Stimulated activated CD4-positive, alpha-beta T cell treated with anti-CD3 and anti-CD28 coated beads, Interleukin-1b, Interleukin-23, amount 100 ng/mL, for 48 hours (primary cell): ENCODE data around the gene CASZ1.

ENCODE experiments used
- DNase-seq: peaks from one replicate; pipeline ENCODE4 v3.0.0-alpha.2; 2020

The CASZ1 gene

DNA sequence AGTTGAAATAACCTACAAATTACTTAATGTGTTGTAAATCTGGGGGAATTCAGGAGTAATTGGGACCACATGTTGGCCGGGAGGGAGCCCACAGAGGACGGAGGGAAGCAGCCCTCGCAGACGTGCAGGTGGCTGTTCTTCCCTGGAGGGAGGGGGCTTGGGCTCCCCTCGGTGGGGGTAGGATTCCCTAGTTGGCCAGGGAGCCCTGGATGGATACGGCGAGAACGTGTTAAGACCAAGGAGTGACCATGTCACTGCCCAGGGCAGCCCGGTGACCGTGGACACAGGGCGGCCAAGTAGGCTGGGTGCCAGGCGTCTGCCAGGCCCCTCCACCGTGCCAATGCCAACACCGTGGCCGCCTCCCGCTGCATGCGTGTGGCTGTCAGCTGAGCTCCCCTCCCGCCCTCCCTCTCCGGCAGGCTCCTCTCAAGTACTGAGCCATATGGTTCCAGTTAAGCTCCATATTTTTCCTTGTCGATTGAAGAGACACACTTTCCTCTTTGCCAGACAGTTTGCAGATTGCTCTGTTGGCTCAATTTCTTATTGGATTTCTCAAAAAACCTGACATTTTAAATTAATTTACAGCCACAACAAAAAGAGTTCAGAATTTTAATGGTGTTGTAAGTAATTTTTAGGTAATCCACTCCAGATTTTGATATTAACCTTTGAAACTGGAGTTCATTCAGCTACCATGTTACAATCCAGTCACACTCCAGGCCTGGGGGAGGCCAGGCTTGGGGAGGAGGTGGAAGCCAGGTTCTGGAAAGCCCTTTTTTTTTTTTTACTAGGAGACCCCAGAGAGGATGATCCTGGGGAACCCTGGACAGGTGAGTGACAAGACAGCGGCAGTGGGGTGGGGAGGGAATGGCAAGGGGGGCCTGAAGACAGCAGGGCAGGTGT lies 71.2 kb downstream of the CASZ1 start:
- no peak for DNase-seq

DNA sequence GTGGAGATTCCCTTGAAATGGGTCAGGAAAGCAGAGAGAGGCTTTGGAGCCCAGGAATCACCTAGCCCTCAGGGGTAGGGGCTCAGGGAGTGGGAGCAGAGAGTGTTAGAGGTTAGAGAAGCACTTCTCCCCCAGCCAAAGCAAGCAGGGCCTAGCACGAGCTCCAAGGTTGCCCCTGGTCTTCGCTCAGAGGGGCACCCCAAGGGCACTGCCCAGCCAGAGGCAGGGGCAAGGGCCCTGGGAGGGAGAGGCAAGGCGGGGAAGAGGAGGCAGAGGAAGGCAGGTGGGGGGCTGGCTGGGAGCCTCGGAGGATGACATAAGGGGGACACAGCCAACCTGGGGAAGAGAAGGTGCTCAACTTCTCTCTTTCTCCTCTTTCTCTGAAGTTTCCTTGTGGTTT lies 71.9 kb downstream of the CASZ1 start:
- DNase-seq, result no peak

DNA sequence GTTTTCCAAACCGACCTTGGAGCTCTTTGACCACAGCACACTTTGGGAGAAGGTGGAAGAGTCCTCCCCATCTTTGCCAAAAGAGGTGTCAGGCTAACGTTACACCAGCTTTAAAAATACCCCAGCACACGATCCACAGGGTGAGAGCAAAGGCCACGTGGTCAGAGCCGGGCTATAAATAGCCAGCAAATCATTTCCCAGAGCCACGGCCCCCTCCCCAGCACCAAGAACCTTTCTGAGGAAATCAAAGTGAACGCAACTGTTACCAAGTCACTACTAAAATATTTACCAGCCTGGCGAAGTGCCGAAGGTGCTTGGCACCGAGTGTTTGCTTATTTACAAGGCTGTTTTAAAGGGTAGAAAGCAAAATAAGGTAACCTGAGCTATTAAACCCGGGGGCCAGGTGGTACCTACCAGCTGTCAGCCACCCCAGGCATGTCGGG lies 72.4 kb downstream of the CASZ1 start:
- DNase-seq, result no peak

DNA sequence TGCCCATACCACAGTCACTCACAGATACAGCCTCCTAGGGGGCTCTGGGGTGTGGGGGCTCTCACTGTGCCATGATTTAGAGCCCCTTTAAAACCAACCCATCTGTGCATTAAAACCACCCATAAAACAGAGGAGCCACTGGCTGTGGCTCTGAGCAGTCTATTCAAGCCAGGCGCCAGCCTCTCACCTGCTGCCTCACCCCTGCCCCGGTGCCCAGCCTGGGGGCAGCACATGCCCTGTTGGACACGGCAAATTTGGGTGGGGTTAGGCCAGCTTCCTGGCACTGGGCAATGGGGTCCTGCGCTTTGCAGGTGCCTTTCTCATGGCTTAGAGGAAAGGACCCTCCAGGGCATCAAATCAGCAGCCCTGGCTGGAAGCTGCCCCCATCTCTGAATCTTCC lies 73.1 kb downstream of the CASZ1 start:
- no peak for DNase-seq

DNA sequence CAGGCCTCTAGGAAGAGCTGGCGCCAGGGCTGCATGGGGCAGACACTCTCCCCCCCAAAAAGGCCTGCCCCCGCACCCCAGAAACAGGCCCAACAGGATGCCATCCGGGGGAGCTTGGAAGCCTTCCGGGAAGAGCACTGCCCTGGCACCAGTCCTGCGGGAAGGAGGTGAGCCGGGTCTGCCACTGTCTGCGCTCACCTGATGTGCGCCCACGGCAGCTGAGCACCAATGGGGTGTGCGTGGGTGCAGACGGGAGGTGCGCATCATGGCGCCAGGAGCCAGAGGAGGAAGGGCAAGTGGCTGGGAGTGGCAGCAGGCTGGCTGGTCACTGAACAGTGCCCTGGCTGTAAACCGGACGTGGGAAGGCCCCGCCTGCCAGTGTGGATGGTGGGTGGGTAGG lies 73.6 kb downstream of the CASZ1 start:
- no peak for DNase-seq

DNA sequence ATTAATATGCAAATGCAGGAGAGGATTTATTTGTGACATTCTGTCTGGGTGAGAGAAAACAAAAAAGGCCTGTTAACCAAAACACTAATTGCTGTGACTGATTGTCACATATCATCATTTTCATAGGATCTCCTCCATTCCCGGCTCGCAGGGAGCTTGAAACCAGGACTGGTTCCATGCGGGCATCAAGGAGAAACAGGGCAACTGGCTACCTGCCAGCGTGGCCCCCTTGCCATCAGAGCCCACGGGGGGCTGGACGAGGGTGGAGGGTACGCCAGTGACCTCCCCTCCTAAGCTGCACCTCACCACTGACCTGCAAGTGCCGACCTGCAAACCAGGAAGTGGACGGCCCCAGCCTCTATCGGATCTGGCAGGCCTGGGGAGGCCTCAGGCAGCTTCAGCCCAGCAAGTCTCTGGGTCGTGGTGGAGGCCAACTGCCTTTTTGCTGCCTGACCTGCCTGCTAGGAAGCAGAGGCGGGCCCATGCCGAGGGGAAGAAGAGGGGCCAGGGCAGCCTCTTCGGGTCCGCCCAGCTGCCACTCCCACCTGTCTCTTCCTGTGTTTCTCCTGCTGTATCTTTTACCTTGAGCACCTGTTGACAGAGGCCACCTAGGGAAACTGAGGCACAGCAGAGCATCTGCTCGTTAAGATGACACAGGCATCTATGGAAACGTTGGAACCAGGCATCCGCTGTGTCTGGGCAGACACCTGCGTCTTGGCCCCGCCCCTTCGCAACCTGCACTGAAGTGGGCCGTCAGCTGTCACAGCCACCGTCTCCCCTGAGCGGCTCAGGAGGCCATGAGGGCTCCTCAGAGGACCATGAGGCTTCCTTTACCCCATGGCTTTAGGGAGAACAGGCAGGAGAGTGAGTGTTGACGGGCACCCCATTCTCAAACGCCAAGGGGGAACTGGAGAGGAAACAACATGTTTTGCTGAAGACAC lies 74.8 kb downstream of the CASZ1 start:
- DNase-seq, result no peak

DNA sequence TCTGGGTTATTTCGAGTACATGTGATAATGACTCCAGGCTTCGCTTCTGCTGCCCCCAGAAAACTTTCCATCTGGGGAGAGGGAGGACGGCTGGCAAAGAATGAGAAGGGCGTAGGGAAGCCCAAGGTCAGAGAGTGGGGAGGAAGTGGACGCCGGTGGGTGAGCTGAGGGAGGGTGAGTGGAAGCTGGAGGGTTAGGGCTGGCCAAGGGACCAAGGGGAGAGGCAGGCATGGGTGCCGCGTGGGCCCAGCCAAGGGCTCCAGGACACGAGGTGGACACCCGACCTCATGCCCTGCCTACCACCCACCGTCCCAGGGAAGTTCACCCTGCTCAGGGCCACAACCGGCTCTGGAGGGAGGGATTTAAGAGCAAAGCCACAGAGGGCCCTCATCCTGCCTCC lies 75.8 kb downstream of the CASZ1 start:
- DNase-seq, result no peak

DNA sequence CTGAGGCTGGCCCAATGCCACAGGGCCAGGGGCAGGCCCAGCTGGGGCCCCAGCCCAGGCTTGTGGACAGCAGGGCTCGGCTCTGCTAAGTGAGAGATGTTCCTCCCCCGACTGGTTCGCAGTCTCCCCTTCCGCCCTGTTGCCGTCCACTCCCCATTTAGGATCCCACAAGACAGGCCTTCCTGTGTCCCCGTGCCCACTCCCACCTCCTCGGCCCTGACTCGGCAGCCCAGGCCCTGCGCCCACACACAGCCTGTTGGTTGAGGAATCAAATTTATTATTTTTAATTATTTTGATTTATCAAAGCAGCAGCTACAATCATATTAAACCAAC lies 78.4 kb downstream of the CASZ1 start:
- DNase-seq, result no peak

DNA sequence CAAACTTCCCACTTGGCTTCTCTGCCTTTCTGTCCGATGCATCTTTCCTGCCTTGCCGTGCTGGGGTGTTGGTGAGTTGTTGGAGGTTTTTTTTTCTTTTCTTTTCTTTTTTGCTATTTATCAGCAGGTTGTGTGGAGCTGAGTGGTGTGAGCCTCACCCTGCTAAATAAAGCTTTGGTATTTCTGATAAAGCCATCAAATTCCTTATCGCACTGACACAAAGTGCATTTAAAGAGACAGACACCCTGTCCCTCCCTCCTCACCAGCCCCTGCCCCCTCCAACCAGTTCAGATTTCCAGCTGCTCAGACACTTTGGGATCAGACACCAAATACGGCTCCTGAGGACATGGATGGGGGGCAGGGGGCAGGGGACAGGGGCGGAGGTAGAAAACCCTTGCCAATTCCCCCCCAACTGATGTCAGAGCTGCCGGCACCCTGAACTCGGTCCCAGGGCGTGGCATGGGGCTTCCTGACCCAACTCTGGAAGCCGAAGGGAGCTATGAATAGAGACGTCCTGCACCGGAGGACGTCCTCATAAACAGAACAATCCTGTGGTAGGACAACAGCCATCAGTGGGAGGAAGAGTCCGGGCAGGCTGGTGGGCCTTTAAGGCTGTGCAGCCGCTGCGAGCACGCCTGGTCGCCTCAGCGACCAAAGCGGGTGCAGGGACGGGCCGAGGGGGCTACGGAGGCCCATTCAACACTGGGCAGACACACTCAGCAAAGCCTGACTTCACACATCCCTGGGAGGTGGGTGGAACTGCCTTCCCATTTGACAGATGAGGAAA lies 79.0 kb downstream of the CASZ1 start:
- DNase-seq, result no peak

DNA sequence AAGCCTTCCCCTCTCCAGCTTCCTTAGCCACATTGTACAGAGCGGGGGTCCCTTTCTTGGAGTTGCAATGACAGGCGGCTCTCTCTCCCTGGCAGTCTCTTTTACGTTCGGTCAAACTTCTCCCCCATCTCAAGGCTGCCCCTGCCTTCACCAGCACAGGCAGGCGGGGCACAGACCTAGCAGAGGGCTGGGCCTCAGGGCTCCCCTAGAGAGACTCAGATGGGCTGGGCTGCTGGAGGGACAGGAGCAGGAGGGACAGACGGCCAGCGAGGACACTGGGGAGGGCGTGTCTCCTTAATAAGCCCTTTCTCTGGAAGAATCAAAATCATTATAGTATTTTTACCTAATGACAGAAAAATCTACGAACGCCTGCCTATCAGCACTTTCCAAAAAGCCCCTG lies 79.6 kb downstream of the CASZ1 start:
- no peak for DNase-seq

DNA sequence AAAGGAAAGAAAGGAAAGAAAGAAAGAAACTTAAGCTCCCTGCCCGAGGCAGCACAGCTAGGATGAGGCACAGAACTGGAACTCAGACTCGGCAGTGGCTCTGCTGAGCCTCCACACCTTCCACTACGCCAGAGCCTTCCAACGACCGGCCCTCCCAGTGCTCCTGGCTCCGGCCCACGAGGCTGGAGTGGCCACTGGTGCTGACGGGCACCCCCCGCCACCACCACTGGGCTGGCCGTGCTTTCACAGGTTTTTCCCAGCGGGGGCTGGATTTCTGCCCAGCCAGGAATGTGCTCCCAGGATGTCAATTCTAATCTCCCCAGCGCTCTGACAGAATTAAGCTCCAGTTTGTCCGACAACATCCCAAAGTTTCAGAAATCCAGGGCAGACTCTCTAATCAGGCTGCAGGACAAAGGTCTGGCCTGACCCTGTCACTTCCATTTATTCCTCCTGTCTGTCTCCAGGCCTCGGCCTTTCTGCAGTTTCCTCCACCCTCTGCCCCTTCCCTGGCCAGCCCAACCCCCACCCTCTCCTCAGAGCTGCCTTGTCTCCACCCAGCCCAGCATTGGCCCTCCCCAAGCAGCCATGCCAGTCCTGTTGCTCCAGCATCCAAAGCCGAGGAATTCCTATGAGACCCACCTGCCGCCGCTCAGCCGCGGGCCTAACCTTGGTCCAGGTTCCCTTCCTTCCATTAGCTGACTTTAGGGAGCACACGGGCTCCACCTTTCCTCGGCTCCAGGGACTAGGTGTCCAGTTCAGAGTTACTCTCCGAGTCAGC lies 81.9 kb downstream of the CASZ1 start:
- no peak for DNase-seq

DNA sequence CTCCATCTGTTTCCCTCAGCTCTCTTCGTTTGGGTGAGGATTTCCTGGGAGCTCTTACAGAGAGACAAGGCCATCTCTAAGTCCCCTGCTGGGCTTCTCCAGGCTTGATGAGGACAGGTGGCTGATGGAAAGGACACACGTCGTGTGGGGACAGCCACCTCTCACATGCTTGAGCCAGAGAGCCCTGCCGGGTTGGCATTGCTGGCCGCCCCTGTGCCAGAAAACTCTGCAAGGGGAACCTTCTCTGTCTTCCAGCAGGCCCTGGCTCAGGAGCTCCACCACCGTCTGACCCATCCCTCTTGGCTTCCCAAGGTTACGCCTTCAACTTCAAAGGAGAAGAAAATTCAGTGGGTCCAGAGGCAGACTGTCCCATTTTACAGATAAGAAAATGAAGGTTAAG lies 82.8 kb downstream of the CASZ1 start:
- DNase-seq, result no peak

DNA sequence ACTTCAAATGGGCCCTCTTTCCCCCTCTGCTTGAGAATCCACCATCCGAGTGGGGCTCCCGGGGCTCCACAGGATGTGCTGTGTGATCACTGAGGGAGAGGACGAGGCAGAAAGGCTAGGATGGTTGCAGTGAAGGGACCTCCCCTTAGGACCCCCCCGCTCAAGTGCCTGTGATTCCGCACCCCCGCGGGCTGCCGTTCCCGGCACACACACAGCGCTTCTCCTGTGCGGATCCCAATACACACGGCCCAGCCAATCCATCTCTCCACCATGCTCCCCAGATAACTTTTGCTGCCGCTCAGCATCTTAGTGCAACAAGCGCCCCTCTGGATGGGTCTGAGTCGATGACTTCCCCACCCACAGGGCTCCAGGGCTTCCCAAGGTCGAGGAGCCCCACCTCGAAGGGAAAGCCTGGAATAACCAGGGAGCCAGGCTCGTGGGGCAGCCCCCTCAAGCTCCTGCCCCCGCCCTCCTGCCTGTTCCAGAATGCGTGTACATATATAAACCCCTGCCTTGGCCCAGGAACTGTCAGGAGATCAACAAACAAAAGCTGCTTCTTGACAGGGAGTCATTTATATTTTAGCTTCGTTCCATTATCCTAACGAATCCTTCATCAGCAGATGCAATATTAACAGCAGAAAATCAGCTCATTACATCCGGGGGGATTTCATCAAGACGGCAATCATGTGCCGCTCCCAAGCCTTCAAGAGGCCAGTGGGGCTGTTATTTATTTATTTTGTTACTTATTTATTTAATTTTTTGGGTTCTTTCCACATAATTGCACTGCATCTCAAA lies 83.7 kb downstream of the CASZ1 start:
- no peak for DNase-seq

DNA sequence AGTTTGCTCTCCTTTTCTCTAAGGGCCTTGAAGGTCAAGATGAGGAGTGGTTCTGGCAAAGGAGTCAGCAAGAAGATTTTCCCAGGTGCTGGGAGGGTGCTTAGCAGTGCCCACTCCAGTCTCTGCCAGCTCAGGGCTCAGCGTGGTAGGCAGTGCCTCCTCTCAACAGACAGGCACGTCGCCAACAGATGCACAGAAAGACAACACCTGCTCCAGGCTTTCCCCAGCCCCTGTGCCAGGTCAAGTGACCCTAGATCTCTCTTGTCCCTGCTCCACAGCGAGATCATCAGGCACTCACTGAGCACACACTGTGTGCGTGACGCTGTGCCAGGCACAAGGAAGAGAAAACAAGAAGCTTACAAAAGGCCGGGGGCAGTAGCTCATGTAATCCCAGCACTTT lies 86.0 kb downstream of the CASZ1 start:
- no peak for DNase-seq

DNA sequence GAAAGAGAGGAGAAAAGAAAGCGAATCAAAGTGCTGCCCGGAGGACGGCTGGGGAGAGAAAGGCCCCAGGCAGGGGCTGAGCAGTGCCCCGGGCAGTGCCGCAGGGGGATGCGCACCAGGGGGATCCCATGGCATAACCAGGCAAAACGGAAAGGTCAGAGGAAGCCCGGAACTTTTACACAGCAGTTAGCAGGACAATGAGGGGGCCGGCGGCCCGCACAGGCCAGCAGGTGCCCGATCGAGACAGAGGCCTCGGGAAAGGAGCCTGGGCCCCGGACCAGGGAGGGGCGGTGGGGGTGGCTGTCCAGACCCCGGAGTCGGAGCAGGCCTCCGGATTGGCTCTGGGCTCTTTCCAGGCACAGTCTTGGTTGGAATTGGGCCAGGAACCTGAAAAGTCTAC lies 86.8 kb downstream of the CASZ1 start:
- DNase-seq, result no peak

DNA sequence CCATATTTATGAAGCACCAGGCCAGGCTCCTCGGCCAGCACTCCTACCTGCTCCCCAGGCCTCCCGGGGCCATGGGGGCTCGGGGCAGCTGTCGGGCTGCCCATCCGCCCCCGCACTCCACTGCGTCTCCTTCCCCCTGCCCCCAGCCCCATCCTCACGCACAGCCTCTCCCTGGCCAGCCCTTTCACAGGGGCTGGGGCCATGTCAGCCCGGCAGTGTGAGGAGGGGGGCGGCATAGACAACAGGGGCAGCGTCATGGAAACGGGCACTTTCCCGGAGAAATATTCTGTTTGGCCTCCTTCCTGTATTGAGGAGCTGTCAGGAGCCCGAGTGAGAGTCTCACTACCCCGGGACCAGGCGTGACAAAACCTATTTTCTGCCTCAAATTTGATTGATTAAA lies 87.3 kb downstream of the CASZ1 start:
- no peak for DNase-seq

DNA sequence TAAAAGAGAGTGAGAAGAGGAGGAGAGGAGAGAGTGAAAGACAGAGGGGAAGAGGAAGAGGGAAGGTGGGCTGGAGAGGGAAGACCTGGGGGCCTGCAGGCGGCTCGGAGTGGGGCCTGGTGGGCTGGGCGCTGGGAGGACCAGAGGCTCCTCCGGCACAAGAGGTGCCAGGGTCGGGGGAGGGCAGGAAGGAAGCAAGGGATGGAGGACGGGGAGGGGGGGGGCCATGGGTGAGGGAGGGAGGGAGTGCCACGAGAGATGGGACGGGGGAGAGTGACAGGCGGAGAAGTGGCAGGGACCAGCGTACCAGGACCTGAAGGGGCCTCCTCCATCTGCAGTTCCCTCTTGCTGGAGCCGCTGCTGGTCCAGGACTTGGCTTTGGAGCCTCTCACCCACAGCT lies 87.7 kb downstream of the CASZ1 start:
- DNase-seq, result no peak

DNA sequence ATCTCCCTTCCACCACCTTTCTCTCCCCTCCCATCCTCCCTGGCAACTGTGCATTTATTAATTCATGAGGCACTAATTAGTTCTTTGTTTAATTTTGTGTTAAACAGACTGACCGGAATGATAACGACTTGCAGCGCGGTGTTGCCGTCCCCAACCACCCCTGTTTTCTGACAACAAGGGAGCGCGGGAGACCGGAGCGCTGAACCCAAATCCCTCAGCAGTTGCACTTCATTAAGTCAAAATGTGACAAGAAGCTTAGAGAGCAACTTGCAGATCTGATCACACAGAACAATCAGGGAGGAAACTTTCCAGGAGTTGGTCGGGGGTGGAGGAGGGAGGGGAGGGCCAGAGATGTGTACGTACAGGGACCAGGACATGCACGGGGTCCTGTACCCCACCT lies 89.2 kb downstream of the CASZ1 start:
- DNase-seq, result no peak

DNA sequence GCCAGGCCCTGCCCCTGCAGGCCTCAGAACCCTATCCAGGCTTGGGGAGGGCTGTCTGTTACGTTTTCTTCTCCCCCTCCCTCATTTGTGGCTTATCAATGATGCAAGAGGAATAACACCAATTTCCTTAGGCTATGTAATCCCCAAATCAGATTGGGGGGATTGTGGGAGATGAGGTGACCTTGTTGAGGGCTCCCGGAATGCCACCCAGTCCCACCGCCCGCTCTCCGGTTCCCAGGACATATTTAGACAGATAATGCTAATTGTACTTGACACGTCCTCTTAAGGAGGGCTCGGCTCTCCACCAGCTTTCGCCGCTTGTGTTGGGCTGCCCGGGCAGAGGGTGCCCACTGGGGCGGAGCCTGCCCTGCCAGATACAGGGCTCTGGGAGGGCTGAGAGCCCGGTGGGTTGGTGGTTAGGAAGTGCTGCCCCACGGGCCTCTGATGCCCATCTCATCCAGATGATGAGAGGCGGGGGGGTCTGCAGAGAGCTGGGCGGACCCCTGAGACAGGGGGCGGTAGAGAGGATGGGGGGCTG lies 90.0 kb downstream of the CASZ1 start:
- DNase-seq, result no peak

DNA sequence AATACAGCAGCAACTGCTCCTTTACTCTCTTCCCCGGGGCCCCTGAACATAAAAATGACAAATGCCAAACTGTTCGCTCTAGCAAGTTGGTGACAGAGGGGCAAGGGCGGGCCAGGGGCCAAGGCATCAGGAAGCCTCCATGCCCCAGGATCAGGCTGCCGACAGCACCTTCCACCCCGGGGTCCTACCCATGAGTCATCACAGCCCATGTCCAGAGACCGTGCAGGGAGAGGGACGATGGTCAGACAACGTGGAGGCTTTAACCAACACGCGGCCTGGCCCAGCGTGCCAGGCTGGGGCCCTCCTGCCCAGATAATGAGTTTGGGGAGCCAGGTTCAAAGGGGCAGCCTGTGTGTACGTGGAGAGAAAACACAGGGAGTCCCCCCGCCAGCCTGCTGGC lies 90.5 kb downstream of the CASZ1 start:
- no peak for DNase-seq

DNA sequence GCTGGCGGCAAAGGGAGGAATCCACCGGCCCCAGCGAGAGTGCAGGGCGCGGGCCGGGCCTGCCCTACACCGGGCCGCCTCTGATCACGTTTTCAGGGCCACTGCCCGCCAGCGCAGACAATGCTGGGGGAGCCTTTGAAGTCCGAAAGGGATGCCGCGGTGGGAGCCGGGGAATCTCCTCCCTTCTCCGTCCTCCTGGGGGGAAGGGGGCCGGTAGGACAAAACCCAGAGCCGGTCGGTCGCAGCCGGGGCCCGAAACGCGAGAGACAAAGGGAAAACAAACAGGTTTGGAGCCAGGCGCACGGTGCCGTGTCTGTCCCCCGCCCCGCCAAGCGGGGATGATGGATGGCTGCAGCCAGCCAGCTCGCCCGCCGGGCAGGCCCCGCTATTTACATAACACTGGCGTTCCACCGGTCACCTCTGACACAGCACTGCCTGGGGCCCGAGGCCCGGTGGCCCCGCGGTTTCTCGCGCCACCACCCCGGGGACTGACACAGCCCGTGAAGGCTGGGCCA lies 92.0 kb downstream of the CASZ1 start:
- no peak for DNase-seq
